NK-92 (cell line): Measurements from ENCODE around the gene ARHGAP24.
"Not testable (repeated sequence)": the region's sequence is repeated elsewhere in the genome, so short reads cannot be mapped to it uniquely, and the experiment has no call there.

Experiments used
- DNase-seq: peaks from one replicate; lab custom pipeline; 2025; ENCODE audit not compliant: unreplicated experiment; lab: John Stamatoyannopoulos, UW

Gene ARHGAP24

DNA sequence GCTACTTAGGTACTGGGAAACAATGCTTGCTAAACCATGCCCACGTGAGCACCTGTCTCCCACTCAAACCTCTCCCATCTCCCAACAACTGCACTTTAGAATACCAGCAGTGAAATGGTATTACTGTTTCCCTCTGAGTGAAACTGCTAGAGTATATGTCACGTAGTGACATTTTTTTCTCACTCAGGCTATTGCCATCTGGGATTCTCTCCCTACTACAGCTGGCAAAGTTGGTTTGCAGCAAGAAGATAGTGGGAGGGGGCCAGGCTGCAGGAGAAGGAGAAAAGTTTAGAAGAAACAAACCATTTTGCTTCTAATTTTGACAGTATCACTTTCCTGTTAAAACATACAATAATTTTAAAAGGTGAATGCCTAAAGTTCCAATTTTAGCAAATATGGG lies 526.6 kb downstream of the ARHGAP24 start:
- no peak for DNase-seq

DNA sequence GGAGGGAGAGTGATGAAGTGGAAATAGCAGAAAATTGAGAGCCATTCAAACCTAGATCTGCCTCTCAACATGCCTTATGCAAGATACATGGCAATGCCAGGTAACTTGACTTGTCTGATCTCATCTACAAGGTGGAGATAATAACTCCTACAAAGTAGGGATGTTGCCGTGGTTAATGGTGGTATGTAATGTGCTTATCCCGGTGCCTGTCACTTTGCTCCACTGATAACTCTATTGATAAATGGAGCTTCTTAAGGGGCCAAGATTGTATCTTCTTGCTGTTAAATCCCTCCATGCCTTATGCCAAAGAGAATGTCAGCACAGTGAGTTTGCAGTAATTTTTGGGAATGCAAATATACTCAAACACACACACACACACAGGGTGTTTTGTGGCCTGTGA lies 529.1 kb downstream of the ARHGAP24 start:
- no peak for DNase-seq

DNA sequence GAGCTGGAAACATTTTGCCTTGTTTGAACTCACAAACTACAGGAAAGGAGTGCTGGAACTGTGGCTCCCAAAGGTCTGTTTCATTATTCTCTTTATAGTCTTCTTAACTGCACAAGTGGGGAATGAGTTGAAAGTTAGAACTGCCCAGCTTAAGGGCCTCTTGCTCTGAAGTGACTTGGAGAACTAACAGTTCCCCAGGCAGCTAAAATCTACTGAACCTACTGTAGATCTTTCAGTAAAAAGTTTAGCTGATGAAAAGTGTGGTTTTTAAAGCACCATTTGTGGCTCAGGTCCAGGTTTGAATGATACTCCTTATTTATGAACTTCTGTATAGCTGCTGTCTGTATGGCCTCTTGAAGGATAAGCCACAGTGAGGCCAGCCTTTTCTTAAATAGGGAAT lies 531.1 kb downstream of the ARHGAP24 start:
- no peak for DNase-seq

DNA sequence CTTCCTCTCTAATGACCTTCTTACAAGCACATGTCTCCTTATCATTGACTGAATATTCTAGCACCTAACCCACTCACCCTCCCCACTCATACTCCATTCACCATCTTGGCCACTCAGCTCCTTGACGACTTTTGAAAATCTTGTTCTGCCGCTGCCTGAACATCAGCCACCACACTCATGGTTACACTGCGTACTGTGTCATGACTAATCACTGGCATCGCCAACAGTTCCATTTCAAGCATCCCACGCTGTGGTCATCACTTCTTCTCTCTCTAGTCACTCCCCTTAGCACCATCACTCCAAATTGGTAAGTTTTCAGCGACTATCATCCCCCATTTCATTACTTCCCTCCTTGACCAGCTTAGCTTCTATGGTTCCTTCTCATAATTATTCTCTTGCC lies 532.1 kb downstream of the ARHGAP24 start:
- no peak for DNase-seq

DNA sequence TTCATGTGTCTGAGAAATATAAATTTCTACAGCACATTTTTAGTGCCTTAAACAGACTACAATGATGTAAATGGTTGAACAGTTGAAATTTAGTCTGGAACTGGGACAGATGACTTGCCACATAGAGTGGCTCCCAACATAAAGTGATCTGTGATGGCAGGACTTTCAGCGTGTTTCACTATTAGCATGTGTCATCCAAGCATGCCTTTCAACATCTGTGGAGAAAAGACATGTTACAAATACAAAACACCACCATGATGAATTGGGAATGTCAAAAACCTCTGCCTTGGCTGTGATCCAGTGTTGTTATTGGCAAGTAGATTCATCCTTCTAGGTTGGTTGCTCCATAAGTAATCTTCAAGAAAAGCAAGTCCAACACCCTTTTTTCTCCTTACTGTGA lies 536.2 kb downstream of the ARHGAP24 start:
- no peak for DNase-seq

DNA sequence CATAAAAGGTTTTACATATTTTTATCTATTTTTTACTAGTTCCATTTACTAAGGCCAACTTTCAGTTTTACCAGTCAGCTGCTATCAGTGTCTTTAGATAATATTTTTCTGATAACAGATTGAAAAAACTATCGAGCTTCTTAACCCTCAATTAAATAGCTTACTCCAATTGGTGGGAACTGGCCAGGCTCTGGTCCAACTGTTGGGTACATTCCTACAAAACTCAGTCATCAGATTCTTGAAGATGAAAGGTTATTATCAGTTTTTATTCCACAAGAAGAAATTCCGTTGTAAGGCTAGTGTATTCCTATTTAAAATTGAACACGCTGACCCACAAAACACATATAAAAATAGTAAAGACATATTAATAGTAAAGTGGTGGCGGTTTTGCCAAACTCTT lies 538.7 kb downstream of the ARHGAP24 start:
- DNase-seq = no peak

DNA sequence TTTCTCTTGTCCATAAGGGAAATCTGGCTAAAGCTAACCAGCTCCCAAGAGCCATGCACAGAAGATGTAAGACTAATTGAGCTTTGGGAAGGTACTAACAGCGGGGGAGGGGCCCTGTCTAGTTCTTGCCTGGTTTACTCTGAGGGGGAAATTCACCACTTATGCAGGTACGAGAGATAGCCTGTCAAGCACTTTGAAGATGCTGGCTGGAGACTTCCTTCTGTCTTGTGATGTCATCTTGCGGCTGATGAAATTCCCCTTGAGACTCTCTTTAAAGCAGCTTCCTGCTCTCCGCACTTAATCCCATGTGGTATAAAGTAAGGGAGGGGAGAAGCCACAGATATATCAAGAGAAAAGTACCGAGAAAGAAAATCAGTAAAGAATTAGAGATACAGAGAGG lies 539.6 kb downstream of the ARHGAP24 start:
- DNase-seq = no peak

DNA sequence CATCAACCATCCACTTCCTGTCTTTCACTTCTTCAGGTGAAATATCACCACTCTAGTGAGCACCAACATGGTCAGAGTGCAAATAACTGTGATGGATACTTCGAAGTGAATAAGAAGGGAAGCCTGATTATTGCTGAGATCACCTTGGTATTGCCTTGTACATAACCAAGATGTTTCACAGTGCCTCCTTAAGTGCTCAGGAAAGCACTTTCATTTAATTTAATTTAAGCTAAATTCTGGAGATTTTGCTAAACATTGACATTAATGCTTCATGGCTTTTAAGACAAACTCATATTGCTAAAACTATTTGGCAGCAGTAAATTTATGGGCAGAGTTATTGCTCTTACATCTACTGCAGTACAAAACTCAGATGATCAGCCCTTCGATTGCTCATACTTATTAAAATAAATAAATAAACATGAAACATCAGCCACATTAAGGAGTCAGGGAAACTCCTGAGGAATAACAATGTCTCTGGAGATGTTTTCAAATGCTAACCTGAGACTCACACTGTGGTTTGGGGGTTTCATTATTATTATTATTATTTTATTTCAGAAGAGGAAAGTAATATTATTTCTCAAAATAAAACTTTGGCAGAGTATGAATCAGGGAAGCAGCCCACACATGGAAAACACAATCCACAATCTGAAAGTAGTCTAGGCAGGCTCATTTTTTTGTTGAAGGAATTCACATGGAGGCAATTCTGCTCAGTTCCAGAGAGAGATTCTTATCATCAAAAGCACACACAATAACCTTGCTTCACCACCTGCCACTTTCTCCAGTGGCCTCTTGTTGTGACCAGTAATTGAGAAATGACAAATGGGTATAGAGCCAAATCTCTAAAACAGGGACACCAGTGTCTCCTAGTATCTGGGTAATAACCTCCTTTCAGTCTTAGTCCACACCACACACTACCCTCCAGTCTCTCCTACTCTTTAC lies 540.7 kb downstream of the ARHGAP24 start:
- no peak for DNase-seq

DNA sequence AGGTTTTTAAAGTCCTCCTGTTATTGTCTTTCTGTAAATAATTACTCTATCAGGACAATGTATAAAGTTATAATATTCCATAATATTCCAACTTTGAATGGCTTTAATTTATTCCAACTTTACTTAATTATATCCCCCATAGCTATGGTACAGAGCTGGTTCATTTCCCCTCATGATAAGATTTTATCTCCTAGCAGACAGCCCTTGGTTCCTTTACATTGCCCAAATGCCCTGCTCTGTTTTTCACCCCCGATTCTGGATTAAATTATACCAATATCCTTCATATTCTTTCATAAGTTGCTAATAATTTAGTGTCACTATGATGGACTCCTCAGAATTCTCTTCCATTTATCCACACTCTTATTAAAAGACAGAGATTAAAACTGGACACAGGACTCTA lies 544.4 kb downstream of the ARHGAP24 start:
- DNase-seq = no peak

DNA sequence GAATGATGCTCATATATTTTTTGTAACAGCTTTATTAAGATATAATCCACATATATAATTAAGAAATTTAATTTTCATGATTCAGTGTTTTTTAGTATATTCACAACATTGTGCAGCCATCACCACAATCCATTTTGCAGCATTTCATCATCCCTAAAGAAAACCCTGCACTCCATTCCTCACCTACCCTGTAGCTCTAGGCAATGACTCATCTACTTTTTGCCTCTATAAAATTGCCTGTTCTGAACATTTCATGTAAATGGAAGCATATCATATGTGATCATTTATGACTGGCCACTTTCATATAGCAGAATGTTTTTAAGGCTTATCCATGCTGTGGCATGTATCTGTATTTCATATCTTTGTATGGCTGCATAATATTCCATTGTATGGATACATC lies 545.0 kb downstream of the ARHGAP24 start:
- DNase-seq = no peak

DNA sequence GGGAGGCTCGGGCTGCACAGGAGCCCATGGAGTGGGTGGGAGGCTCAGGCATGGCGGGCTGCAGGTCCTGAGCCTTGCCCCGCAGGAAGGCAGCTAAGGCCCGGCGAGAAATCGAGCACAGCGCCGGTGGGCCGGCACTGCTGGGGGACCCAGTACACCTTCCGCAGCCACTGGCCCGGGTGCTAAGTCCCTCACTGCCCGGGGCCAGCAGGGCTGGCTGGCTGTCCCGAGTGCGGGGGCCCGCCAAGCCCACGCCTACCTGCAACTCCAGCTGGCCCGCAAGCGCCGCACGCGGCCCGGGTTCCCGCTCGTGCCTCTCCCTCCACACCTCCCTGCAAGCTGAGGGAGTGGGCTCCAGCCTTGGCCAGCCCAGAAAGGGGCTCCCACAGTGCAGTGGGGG lies 546.7 kb downstream of the ARHGAP24 start:
- not testable (repeated sequence) for DNase-seq

DNA sequence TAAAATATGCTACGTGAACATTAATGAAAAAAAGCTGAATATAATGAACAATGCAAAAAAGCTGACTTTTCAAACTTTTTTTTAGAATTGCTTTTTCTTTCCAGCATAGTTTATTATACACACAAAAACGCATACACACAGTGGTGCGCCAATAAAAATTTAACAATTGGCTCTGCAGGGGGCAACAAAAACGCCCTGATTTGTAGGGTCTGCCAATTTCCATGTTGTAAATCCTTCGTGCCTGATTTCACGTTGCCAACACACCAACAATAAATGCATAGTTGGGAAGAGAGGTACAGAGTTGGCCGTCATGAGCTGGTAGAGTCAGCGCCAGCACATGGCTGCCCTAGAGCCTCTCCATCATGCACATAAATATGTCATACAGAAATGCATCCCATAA lies 551.8 kb downstream of the ARHGAP24 start:
- no peak for DNase-seq

DNA sequence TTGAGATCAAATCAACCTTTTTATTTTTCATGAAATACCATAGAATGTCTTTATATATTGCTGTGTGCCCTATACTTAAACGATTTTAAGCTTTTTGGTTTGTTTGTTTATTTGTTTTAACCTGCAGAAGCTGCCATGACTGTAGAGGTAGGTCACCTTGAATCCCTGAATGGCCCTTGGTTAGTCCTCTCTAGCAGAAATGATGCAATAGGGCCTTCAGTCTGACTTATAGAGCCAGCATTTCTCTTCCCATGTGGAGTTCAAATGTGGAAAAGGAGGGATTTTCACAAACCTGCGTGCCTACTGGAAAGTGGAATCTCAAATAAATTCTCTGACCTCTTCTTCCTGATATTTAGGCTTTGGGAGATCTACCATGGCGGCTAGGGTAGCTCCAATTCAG lies 557.0 kb downstream of the ARHGAP24 start:
- no peak for DNase-seq

DNA sequence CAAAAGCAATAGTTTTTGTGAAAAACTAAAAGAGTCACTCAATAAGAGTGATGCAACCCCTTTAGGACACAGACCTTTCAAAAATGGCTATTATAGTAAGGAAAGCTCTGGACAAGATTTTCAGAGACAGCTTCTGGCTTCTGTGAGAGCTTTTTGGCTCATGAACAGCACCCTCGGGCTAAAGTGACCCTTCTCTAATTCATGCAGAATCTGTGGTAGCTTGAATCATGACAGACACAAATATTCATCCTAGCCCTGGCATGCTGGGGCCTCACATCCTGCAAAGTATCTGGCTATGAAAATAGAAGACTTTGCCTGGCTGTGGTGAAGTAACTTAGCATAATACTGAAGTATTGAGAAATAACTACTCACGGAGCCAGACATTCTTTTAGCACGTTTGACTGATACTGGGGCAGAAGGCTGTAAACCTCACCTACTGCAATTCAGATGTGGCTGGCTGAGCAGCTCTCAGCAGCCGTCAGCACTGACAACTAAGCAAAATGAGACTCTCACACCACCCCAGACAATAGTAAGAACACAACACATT lies 557.6 kb downstream of the ARHGAP24 start:
- no peak for DNase-seq

DNA sequence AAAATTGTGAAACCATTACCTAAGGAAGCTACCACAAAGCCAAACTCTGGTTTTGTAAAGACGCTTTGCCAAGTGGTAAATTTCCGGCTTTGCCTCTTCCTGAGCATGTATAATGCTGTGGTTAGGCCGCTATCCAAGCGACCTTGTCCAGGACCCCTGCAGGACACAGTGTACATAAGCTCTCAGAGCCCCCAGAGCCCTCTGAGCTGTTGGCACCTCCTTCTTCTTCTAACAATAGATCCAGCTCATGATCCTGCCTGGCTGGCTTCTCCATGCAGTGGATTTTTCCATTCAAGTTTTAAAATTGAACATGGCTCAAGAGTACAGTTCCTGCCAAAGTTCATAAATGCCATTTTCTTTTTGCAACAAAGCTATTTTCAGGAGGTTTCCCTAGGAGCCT lies 558.2 kb downstream of the ARHGAP24 start:
- DNase-seq = no peak

DNA sequence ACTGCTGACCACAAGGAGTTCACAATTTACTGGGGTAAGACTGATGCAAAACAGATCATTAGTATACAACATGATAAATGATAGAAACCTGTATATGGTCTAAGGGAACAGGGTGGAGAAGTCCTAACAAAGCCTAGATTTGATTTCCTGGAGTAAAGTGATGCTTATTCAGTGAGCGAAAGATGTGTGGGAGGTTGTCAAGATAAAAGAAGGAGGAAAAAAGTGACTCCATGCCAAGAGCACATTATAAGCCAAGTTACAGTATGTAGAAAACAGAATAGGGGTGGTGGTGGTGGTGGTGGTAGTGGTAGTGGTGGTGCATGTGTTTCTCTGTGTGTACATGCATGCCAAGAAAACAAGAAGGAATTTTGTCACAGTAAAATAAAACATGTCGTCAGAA lies 559.7 kb downstream of the ARHGAP24 start:
- no peak for DNase-seq

DNA sequence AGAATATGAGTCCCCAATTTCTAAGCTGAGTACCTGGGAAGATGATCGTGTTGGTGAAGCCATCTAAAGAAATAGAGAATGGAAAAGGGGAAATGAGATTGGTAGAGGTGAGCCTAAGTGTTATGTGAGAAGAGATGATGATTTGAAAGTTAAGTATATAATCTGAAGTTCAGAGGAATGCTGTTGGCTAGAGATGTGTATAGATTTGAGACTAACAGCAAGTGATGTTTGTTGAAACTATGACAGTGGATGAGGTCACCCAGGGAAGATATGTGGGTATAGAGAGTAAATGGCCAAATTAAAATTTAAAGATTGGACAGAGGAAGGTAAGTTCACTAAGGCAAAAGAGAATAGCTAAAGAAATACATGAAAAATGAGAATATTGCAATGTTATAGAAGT lies 560.7 kb downstream of the ARHGAP24 start:
- DNase-seq = no peak

DNA sequence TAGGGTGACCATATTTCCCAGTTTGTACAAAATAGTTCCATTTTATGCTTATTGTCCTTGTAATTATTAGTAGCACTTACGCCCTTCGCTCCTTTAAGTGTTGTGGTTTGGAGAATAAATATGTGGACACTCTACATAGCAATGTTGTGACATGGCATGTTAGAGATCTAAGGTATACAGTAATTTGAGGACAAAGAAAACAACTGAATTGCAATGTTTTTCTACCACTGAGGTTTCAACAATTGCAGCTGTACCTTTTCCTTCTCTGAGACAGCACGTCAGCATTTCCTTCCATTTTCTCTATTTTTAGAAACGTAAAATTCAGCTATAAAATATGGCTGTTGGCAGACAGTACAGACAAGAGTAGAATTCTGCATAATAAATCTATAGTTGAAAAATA lies 561.8 kb downstream of the ARHGAP24 start:
- DNase-seq = no peak

DNA sequence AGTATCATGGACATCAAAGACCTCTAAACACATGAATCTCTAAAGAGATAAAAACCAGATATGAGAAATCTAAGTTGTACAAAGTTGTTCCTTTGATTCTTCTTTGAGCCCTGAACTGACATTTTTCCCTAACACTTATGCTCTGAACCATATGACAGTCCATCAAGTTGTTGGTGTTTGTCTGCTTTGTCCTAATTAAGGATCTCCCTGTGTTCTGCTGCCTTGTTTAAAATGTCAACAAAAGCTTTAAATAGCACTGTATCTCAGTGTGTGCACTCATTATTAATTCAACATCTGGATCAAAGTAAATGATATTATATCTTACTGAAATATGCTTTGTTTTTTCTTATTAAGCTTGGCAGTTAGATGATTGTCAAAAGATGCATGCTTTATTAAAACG lies 563.1 kb downstream of the ARHGAP24 start:
- DNase-seq = no peak

DNA sequence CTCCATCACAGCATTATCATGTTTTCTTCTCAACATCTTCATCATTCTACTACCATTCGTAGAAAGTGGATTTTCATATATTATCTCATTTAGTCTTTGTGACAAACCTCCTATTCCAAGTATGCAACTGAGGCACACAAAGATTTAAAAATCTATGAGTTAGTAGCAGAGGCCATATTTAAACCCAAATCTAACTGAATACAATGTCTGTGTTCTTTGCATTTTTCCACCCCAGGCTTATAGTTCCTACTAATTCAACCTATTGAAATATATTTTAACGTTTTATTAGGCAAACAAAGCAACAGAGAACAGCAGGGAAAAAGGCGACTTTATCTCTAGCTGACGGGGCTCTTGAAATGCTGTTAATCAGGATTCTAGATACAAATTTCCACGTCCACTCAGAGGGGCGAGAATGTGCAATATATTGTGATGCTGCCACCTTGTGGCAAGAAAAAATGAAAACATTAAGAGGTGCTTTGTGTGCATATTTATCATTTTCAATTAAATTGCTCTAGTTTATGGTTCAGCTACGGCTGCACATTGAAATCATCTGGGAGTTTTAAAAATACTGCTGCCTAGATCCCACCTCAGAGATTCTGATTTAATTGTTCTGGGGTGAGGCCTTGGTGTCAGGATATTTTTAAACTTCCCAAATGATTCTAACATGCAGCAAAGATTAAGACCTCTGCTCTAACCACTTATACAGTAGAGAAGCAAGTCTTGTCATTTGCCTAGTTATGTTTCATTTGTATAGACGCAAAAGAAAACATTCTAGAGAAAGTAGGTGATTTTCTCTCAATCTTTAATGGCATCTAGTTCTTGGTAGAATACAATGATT lies 569.0 kb downstream of the ARHGAP24 start:
- DNase-seq = no peak

DNA sequence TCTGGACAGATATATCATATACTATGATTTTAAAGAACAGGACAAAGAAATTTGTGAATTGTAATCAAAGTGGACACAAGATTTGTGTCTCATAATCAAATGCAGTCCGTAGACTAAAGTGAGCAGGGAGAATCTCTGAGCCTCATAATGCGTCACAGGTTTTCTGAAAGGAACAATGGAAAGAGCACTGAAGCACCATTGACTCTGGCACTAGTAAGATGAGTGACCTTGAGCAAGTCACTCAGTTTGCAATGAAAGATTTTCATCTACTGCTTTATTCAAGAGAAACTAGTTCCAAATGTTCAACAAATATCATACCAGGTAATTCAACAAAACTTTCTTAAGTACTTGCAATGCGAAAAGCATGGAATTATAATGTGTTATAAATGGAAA lies 569.6 kb downstream of the ARHGAP24 start:
- DNase-seq = no peak

DNA sequence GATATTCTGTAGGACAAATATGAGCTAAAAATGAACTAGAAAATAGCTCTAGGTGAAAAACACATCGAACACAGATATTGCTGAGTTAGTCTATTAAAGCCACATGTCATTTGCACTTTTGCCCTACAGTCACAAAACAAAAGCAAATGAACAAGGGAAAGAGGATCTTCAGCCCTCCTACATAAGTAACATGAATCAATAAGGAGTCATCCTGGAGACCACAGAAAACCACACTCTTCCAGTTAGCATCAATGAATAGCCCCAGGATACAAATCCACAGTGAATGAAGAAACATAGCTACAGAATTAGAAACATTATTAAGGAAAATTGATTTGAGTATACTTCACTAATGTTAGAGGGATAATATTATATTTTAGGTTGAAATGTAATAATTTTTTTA lies 573.5 kb downstream of the ARHGAP24 start:
- DNase-seq = no peak
